Right lobe of liver (tissue), 4 donors: Measurements from ENCODE around the gene PACRGL.

Experiments used
- POLR2A ChIP-seq: fragments of 450-650 bp; IDR thresholded peaks from one replicate; pipeline ENCODE4 v1.6.1; 2017; ENCODE audit warnings: antibody characterized with exemption, mild to moderate bottlenecking
- TF ChIP-seq, protein P1 (sequence below), 4 donors: fragments of 200-600 bp in 3 of 4; fragments of 450-650 bp in 1 of 4; IDR thresholded peaks; one replicate each; pipeline versions ENCODE4 v1.5.1 to v1.8.0; 2016 to 2022; ENCODE audit warnings: antibody characterized with exemption in 4 of 4, mild to moderate bottlenecking in 2 of 4
- donor health status: DM: no; HTN: no; CAD: no.
- donor health status: DM: no; HTN: no; CAD: no.
- donor health status: DM: no; HTN: yes; CAD: no.

DNA sequence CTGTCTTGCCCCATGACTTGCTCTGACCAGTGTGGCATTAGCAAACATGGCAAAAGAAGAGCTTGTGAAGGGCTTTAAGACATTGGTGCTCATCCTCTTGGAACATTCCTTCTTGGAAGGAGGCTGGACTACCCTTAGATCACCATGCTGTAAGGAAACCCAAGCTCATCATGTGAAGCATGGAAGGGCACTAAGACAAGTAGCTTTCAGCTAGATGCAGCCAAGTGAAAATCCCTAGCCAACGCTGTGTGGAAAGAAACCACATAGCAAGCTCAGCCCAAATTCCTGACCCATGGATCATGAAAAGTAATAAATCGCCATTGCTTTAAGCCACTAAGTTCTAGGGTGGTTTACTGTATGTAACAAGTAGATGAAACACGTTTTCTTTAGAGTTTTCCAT, 12.4 kb upstream of the PACRGL start:
- TF ChIP-seq, protein P1, sequence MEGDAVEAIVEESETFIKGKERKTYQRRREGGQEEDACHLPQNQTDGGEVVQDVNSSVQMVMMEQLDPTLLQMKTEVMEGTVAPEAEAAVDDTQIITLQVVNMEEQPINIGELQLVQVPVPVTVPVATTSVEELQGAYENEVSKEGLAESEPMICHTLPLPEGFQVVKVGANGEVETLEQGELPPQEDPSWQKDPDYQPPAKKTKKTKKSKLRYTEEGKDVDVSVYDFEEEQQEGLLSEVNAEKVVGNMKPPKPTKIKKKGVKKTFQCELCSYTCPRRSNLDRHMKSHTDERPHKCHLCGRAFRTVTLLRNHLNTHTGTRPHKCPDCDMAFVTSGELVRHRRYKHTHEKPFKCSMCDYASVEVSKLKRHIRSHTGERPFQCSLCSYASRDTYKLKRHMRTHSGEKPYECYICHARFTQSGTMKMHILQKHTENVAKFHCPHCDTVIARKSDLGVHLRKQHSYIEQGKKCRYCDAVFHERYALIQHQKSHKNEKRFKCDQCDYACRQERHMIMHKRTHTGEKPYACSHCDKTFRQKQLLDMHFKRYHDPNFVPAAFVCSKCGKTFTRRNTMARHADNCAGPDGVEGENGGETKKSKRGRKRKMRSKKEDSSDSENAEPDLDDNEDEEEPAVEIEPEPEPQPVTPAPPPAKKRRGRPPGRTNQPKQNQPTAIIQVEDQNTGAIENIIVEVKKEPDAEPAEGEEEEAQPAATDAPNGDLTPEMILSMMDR (IDR thresholded peaks at IDR 0.05) = no peak
- no peak for TF ChIP-seq POLR2A
